ENCODE measurements around the gene UBXN7. TPM values are rescaled to one million over a fixed set of nuclear protein-coding genes. Genes with fewer than 3 reads are reported as not detected.
"Not testable (repeated sequence)": the region's sequence is repeated elsewhere in the genome, so short reads cannot be mapped to it uniquely, and the experiment has no call there.

Gene UBXN7
- total RNA-seq, 1 experiment from 2014 or later, result 12.1 TPM

DNA sequence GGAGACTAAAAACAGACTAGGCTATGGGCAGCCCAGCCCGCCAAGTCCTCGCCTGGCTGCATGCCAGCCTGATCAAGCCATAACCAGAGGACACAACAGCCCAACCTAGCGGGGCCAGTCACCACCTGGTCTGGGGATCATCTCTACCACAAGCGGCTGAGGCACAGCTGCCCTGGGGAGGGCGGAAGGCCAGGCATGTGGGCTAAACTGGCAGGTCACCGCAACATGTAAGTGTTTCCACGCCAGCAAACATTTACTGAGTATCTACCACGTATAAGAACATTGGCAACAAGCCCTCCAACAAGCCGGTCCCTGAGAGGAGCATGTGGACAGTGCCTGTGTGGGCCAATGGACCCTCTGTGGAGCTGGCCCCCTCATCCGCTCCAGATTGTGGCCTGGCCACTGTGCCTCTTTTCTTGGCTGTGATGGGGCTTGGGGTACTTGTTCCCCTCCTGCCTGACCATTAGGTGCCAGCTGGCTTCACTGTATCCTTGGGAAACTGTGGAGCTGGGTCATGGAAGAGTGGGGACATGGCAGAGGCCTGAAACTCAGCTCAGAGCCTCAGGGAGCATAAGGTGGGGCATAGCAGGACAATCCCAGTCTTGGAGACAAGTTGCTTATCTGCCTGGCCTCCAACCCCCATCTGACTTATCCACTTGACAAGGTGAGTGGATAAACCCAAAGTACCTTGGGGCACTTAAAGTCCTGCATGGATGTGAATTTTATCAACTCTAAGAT is 9.0 kb downstream of the UBXN7 start:
- DNase-seq (ENCODE audit: low read depth), result no peak
- in situ Hi-C loops (cut with HindIII; ENCODE audit: low pct_unique_long_range_greater_than_20kb, low sequenced_read_pairs), result no loop called here

DNA sequence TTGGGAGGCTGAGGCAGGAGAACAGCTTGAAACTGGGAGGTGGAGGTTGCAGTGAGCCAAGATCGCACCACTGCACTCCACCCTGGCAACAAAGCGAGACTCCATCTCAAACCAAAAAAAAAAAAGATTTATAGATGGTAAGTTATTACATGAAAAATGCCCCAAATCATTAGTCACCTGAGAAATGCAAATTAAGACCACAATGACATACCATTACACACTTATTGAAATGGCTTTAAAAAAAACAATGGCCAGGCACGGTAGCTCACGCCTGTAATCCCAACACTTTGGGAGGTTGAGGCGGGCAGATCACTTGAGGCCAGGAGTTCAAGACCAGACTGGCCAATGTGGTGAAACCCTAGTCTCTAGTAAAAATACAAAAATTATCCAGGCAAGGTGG is 10.6 kb downstream of the UBXN7 start:
- DNase-seq (ENCODE audit: low read depth); in situ Hi-C loops (cut with HindIII; ENCODE audit: low pct_unique_long_range_greater_than_20kb, low sequenced_read_pairs): not testable (repeated sequence)

DNA sequence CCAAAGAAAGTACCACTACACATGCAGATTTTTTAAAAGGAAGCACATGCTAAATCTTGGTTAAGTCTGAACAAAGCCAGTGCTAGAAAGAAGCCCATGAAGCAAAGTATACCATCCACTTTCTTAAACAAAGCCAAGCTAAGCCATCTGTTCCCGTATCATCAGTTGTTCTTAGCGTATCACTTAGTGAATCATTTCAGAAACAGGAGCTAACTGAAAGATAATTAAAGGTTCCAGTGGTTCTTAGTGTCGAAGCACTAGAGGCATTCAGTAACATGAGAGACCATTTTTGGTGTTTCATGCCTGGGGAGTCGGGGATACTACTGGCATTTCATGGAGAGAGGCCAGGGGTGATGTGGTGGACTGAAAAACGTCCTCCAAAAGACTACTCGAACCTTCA is 12.8 kb downstream of the UBXN7 start:
- in situ Hi-C loops (cut with HindIII; ENCODE audit: low pct_unique_long_range_greater_than_20kb, low sequenced_read_pairs), result no loop called here
- DNase-seq (ENCODE audit: low read depth), result no peak

DNA sequence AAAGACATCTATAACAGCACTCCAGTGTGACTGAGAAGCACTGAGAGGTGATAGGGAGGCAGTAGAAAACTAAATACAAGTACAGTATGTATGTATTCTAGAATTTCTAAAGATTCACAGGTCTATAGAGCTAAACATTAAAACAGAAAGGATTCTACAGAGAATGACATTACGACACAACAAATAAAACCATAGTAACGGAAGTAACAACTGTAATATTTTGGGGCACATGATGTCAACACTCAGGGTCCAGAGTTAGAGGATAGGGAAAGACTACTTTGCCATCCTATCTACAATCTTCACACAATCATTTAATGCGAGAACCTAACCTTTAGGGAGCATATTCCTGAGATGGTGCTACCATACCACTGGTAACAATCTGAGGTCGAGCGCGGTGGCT is 13.6 kb downstream of the UBXN7 start:
- in situ Hi-C loops (cut with HindIII; ENCODE audit: low pct_unique_long_range_greater_than_20kb, low sequenced_read_pairs), result no loop called here
- no peak for DNase-seq (ENCODE audit: low read depth)

DNA sequence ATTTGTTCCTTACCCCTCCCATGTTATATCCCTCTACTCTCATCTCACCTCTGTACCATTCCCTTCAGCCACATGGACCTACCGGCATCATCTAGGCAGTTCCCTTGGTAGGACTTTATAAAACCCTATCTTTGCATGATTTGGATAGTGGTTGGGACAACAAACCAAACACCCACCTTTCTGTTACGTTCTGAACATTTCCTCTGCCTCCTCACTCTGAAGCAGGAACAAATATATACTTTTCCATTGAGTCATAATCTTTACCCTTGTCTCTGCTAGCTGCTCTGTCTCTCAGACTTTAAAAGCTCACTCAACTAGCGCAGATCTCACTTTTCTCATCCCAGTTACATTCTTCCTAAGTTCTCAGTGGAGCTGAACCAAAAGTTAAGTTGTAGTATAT is 17.8 kb downstream of the UBXN7 start:
- in situ Hi-C loops (cut with HindIII; ENCODE audit: low pct_unique_long_range_greater_than_20kb, low sequenced_read_pairs), result no loop called here
- no peak for DNase-seq (ENCODE audit: low read depth)

DNA sequence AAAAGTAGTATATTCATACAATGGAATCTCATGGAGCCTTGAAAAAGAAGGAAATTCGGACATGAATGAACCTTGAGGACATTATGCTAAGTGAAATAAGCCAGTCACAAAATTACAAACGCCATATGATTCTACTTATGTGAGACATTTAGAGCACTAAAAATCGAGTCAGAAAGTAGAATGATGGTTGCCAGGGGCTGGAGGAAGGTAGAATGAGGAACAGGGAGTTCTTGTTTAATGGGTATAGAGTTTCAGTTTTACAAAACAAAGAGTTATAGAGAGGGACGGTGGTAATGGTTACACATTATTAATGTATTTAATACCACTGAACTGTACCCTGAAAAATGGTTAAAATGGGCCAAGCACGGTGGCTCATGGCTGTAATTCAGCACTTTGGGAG is 19.5 kb downstream of the UBXN7 start:
- DNase-seq (ENCODE audit: low read depth), result no peak
- in situ Hi-C loops (cut with HindIII; ENCODE audit: low pct_unique_long_range_greater_than_20kb, low sequenced_read_pairs), result no loop called here

DNA sequence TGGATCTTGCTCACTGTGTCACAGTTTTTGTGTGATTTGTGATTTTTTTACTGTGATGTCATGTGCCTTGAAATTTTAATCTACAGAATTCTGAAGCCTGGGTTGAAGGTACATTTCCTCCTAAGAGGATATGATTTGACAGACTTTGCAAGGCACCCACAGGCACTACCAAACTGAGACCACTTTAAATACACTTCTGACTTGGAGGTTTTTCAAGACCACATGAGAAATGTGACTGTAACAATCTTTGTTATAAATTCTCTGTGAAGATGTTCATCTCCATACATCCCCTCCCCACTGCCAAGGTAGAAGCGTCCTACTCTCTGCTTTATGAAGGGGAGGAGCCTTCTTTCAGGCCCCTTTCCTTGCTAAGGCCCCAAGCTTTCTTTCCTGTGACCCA is 22.8 kb downstream of the UBXN7 start:
- no peak for DNase-seq (ENCODE audit: low read depth)
- in situ Hi-C loops (cut with HindIII; ENCODE audit: low pct_unique_long_range_greater_than_20kb, low sequenced_read_pairs), result no loop called here

DNA sequence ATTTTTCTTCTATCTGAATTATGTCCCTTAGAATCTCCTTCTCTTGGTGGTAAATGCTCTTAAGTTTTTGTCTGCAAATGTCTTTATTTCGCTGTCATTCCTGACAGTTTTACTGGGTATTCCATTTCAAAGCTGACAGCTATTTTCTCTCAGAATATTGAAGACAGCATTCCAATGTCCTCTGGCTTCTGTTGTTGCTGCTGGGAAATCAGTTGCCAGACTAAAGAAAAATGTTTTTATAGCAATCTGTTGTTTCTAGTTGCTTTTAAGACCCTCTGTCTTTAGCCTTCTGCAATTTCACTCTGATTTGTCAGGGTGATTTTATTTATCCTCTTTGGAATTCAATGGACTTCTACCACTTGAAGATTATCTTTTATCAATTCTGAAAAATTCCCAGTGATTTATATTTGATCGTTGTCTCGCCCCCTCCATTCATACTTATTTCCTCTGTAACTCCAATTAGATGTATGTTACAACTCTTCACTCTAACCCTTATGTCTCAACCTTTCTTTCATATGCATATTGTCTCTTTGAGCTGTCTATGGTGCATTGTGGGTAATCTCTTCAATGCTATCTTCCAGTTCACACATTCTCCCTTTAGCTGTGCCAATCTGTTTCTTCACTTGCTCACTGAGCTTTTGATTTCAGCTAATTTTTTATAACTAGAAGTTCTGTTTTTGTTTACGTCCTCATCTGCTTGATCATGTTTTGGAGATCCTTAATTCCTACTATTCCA is 23.5 kb downstream of the UBXN7 start:
- in situ Hi-C loops (cut with HindIII; ENCODE audit: low pct_unique_long_range_greater_than_20kb, low sequenced_read_pairs), result no loop called here
- no peak for DNase-seq (ENCODE audit: low read depth)

DNA sequence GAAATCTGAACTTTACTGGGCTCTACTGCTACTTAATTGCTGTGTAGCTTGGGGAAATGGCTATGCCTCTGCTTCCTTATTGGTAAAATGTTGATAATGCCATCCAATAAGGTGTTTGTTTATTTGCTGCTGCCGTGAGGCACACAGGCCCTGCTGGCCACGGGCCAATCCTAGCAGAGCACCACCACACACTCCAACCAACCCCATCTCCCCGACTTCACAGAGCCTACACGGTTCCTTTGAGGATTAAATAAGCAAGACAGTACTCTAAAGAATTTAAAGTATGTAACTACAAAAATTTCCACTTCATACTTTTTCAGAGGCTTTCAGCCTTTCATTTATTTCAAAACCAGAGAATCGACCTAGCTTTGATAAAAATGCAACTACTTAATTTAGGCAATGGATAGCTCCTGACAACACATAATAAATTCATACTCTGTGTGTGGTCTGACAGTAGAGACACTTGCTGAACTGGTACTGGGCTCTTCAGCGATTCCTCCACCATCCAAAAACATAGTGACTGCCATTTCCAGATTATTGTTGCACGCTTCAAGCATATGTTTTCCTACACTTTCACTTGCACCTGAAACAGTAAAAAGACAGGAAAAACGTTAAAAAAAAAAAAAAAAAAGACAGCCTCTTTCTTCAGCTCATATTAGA is 25.3 kb downstream of the UBXN7 start:
- DNase-seq (ENCODE audit: low read depth), result peak; percentile 33
- in situ Hi-C loops (cut with HindIII; ENCODE audit: low pct_unique_long_range_greater_than_20kb, low sequenced_read_pairs), result no loop called here

DNA sequence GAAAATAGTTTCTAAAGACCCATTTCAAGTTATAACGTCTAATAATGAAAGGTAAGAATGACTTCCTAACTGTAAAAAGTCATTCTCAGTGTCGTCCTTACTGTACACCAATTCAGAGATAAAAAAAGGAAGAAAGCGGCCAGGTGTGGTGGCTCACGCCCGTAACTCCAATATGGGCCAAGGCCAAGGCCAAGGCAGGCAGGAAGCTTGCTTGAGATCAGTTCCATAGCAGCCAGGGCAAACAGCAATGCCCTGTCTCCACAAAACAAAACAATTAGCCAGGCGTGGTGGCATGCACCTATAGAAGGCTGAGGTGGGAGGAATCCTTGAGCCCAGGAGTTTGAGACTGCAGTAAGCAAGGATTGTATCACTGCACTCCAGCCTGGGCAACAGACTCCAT is 31.9 kb downstream of the UBXN7 start:
- in situ Hi-C loops (cut with HindIII; ENCODE audit: low pct_unique_long_range_greater_than_20kb, low sequenced_read_pairs), result no loop called here
- no peak for DNase-seq (ENCODE audit: low read depth)

DNA sequence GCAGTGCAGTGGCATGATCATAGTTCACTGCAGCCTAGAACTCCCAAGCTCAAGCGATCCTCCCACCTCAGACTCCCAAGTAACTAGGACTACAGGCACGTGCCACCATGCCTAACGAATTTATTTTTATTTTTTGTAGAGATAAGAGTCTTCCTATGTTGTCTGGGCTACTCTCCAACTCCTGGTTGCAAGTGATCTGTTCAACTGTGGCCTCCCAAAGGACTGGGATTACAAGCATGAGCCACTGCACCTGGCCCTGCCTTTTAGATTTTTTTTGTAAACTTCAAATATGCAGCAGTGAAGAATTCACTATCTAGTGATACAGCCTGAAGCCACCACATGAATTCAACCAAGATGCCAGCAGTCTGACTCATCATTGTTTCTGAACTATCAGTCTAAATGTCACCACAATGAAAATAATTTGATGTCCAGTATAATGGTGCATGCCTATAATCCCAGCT is 32.7 kb downstream of the UBXN7 start:
- DNase-seq (ENCODE audit: low read depth), result peak; percentile 74
- in situ Hi-C loops (cut with HindIII; ENCODE audit: low pct_unique_long_range_greater_than_20kb, low sequenced_read_pairs), result no loop called here

DNA sequence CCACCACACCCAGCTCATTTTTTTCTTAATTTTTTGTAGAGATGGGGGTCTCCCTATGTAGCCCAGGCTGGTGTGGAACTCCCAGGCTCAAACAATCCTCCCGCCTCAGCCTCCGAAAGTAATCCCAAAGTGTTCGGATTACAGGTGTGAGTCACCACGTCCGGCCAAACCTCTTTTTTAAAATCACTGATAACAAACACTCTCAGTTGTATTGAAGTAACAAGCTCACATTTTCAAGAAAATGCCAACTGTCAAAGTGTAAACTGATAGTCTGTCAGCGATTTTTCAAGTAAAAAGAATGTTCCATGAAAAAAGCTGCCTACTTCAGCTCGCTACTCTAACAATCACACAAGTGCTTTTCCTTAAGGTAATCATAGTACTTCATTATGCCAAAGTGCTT is 33.4 kb downstream of the UBXN7 start:
- in situ Hi-C loops (cut with HindIII; ENCODE audit: low pct_unique_long_range_greater_than_20kb, low sequenced_read_pairs), result no loop called here

DNA sequence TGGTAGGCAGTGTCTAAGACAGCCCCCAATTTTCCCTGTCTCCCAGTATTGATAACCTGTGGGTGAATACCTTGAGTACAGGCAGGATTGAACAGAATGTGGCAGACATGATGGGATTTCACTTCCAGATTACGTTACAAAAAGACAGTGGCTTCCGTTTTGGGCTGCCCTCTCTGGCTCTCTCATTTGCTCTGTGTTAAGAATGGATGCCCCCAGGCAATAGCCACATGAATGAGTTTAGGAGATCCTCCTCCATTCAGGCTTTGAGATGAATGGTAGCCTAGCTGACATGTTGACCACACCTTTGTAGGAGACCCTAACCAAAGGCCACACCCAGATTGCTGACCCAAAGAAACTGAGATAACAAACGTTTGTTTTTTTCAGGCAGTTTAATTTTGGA is 34.3 kb downstream of the UBXN7 start:
- in situ Hi-C loops (cut with HindIII; ENCODE audit: low pct_unique_long_range_greater_than_20kb, low sequenced_read_pairs), result no loop called here
- no peak for DNase-seq (ENCODE audit: low read depth)

More for the DNA sequence above, 33.4 kb downstream of the UBXN7 start:
- no peak for DNase-seq (ENCODE audit: low read depth)

DNA sequence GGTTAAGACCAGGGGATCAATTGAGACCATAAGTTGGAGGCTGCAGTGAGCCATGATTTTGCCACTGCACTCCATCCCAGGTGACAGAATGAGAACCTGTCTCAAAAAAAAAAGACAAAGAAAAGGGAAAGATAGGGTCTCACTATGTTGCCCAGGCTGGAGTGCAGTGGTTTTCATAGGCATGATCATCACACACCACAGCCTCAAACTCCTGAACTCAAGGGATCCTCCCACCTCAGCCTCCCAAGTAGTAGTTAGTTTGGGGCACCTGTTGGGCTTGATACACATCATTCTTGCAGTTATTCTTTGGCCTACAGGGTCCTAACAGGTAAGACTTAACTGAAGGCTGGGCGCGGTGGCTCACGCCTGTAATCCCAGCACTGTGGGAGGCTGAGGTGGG is 42.1 kb downstream of the UBXN7 start:
- in situ Hi-C loops (cut with HindIII; ENCODE audit: low pct_unique_long_range_greater_than_20kb, low sequenced_read_pairs), result no loop called here
- no peak for DNase-seq (ENCODE audit: low read depth)

DNA sequence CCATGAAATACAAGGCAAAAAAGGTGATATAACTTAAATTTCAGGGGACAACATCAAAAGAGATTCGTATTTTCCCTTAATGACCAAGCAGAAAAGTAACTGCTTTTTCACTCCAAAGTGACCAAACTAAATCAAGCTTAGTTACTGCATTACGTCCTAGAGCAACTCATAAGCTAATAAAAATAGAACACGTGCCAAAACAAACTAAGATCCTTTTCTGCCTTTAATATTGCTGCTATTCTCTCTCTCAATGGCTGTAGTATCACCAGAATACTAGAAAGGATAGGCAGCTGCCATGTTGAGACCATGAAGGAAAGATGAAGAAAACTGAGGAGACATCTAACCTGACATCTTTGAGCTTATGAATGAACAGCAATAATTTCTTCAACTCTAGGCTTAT is 43.3 kb downstream of the UBXN7 start:
- peak; percentile 39 for DNase-seq (ENCODE audit: low read depth)
- in situ Hi-C loops (cut with HindIII; ENCODE audit: low pct_unique_long_range_greater_than_20kb, low sequenced_read_pairs), result no loop called here

DNA sequence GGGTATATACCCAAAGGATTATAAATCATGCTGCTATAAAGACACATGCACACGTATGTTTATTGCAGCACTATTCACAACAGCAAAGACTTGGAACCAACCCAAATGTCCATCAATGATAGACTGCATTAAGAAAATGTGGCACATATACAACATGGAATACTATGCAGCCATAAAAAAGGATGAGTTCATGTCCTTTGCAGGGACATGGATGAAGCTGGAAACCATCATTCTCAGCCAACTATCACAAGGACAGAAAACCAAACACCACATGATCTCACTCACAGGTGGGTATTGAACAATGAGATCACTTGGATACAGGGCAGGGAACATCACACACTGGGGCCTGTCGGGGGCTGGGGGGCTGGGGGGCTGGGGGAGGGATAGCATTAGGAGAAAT is 44.3 kb downstream of the UBXN7 start:
- DNase-seq (ENCODE audit: low read depth); in situ Hi-C loops (cut with HindIII; ENCODE audit: low pct_unique_long_range_greater_than_20kb, low sequenced_read_pairs): not testable (repeated sequence)

DNA sequence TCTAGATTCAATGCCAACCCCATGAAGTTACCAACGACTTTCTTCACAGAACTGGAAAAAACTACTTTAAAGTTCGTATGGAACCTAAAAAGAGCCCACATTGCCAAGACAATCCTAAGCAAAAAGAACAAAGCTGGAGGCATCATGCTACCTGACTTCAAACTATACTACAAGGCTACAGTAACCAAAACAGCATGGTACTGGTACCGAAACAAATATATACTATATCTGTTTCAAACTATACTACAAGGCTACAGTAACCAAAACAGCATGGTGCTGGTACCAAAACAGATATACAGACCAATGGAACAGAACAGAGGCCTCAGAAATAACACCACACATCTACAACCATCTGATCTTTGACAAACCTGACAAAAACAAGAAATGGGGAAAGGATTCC is 45.4 kb downstream of the UBXN7 start:
- DNase-seq (ENCODE audit: low read depth); in situ Hi-C loops (cut with HindIII; ENCODE audit: low pct_unique_long_range_greater_than_20kb, low sequenced_read_pairs): not testable (repeated sequence)

DNA sequence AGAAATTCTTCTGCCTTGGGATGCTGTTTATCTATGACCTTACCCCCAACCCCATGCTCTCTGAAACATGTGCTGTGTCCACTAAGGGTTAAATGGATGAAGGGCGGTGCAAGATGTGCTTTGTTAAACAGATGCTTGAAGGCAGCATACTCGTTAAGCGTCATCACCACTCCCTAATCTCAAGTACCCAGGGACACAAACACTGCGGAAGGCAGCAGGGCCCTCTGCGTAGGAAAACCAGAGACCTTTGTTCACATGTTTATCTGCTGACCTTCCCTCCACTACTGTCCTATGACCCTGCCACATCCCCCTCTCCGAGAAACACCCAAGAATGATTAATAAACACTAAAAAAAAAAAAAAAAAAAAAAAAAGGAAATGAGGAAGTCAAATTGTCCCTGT is 46.2 kb downstream of the UBXN7 start:
- DNase-seq (ENCODE audit: low read depth); in situ Hi-C loops (cut with HindIII; ENCODE audit: low pct_unique_long_range_greater_than_20kb, low sequenced_read_pairs): not testable (repeated sequence)

DNA sequence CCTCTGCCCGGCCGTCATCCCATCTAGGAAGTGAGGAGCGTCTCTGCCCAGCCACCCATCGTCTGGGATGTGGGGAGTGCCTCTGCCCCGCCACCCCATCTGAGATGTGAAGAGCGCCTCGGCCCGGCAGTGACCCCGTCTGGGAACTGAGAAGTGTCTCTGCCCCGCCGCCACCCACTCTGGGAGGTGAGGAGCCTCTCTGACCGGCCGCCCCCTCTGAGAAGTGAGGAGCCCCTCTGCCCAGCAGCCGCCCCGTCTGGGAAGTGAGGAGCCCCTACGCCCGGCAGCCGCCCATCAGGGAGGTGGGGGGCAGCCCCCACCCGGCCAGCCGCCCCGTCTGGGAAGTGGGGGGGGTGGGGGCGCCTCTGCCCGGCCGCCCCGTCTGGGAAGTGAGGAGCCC is 46.8 kb downstream of the UBXN7 start:
- in situ Hi-C loops (cut with HindIII; ENCODE audit: low pct_unique_long_range_greater_than_20kb, low sequenced_read_pairs); DNase-seq (ENCODE audit: low read depth): not testable (repeated sequence)

All from Caki2 (cell line).